GM18505 (cell line): Measurements from ENCODE around the gene UNC79.
"Not testable (repeated sequence)": the region's sequence is repeated elsewhere in the genome, so short reads cannot be mapped to it uniquely, and the experiment has no call there.

Experiments
- ATAC-seq: cut with Tn5 transposase; IDR thresholded peaks from one replicate; pipeline ENCODE4 v1.9.1; 2021; ENCODE audit not compliant: unreplicated experiment
- POLR2A ChIP-seq: IDR thresholded peaks from 4 replicates; pipeline ENCODE4 v1.6.1; 2011; ENCODE audit warnings: borderline replicate concordance; ENCODE audit not compliant: insufficient read depth, insufficient read length; ENCODE audit errors: extremely low read depth

UNC79 gene

GRCh38 chr14:93458234-93458633 is 27.5 kb downstream of the UNC79 start:
- ATAC-seq = no peak
- no peak for TF ChIP-seq POLR2A

GRCh38 chr14:93462479-93462878 is 31.7 kb downstream of the UNC79 start:
- no peak for ATAC-seq
- no peak for TF ChIP-seq POLR2A

- ATAC-seq = no peak
- TF ChIP-seq POLR2A = no peak
Measured at GRCh38 chr14:93464271-93464670, 33.5 kb downstream of the UNC79 start.

- TF ChIP-seq POLR2A = no peak
- no peak for ATAC-seq
Measured at GRCh38 chr14:93475471-93475870, 44.7 kb downstream of the UNC79 start.

GRCh38 chr14:93476305-93476704 is 45.6 kb downstream of the UNC79 start:
- ATAC-seq = no peak
- TF ChIP-seq POLR2A = no peak

GRCh38 chr14:93479074-93479473 is 48.3 kb downstream of the UNC79 start:
- not testable (repeated sequence) for ATAC-seq

- no peak for ATAC-seq
- no peak for TF ChIP-seq POLR2A
Measured at GRCh38 chr14:93480867-93481266, 50.1 kb downstream of the UNC79 start.

GRCh38 chr14:93481758-93482157 is 51.0 kb downstream of the UNC79 start:
- TF ChIP-seq POLR2A = no peak
- ATAC-seq = no peak

GRCh38 chr14:93490001-93490400 is 59.3 kb downstream of the UNC79 start:
- no peak for ATAC-seq
- TF ChIP-seq POLR2A = no peak

GRCh38 chr14:93493054-93493453 is 62.3 kb downstream of the UNC79 start:
- TF ChIP-seq POLR2A = no peak

GRCh38 chr14:93493622-93494021 is 62.9 kb downstream of the UNC79 start:
- ATAC-seq = not testable (repeated sequence)

More at GRCh38 chr14:93493054-93493453, 62.3 kb downstream of the UNC79 start:
- ATAC-seq = no peak

- ATAC-seq = no peak
- no peak for TF ChIP-seq POLR2A
Measured at GRCh38 chr14:93496856-93497741, 66.4 kb downstream of the UNC79 start.

- TF ChIP-seq POLR2A = no peak
- ATAC-seq = no peak
Measured at GRCh38 chr14:93510056-93510455, 79.3 kb downstream of the UNC79 start.

GRCh38 chr14:93511001-93511400 is 80.3 kb downstream of the UNC79 start:
- no peak for ATAC-seq
- no peak for TF ChIP-seq POLR2A
